ENCODE measurements around the gene RUFY1.

RUFY1 gene

DNA sequence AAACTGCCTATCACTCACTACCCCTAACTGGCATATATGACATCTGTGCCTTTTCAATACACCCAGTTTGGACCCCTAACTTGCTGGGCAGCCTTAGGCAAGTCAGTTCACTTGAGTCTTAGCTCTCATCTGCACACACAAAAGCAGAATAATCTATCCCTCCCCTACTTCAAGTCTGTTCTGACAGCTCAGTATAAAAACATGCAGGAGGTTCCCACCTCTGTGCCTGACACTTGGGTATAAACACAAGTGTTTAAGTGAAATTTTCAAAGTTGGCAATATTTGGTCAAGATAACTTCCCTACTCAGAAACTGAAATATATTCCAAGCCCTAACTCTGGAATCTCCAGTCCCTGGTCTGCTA, 60.5 kb downstream of the RUFY1 start:
- DNase-seq (ENCODE audit: low read depth), result no peak
- no peak for TF ChIP-seq CTCF (IDR thresholded peaks at IDR 0.05; ENCODE audit: insufficient read depth, low read depth, low read length, missing control alignments)
- no peak overlapping the region for H3K4me3 ChIP-seq (ENCODE audit: low read depth, low read length)

DNA sequence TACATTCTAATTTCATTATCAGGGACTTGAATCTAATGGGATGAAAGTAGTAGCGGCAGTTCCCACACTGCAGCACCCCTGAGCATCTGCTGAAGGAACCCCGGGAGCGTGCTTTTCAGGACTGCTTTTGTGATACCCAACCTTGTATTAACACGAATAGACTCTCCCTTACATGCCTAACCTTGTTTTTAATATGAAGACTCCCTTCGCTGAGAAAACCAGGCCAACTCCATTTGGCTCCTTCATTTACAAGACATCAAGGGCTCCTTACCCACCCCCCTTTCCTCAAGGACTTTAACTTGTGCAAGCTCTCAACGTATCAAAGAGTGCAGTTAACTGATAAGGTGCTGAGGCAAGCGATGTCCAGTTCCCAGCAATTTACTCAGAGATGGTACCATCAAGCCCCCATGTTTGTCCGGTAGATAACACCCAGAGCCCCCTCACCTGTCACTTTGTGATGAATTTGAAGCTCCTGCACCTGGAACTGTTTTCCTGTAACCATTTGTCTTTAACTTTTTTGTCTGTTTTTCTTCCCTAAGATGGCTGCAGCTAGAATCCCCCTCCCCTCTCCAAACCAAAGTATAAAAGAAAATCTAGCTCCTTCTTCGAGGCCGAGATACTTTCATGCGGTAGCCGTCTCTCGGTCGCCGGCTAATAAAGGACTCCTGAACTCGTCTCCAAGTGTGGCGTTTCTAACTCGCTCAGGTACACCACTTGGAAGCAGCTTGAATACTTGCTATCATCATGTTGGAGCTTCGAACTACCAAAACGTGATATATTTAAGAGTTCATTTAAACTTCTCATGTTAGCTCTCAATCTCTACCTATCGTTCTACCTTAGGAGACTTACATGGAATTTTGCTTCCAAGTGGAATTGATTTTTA, 62.5 kb downstream of the RUFY1 start:
- TF ChIP-seq CTCF (IDR thresholded peaks at IDR 0.05; ENCODE audit: insufficient read depth, low read depth, low read length, missing control alignments), result no peak
- no peak overlapping the region for H3K4me3 ChIP-seq (ENCODE audit: low read depth, low read length)
- DNase-seq (ENCODE audit: low read depth), result peak; percentile 41

DNA sequence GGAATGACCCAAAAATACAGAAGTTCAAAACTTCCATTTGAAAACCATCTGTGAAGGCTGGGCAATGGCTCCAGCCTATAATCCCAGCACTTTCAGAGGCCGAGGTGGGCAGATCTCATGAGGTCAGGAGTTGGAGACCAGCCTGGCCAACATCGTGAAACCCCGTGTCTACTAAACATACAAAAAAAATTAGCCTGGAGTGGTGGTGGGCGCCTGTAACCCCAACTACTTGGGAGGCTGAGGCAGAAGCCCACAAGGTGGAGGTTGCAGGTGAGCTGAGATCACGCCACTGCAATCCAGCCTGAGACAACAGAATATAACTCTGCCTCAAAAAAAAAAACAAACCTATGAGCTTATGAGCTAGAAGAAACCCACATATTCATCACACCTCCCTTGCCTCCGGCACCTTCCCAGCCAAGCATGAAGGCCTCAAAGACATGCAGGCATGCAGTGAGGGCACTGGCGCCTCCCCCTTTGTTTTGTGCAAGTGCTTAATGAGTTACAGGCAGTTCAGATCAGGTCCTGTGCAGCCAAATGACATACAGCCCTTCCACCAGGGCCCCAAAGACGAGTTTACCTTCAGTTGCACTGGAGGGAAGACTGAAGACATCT, 63.2 kb downstream of the RUFY1 start:
- H3K4me3 ChIP-seq (ENCODE audit: low read depth, low read length), result no peak overlapping the region
- TF ChIP-seq CTCF (IDR thresholded peaks at IDR 0.05; ENCODE audit: insufficient read depth, low read depth, low read length, missing control alignments), result no peak
- peak; percentile 37 for DNase-seq (ENCODE audit: low read depth)

DNA sequence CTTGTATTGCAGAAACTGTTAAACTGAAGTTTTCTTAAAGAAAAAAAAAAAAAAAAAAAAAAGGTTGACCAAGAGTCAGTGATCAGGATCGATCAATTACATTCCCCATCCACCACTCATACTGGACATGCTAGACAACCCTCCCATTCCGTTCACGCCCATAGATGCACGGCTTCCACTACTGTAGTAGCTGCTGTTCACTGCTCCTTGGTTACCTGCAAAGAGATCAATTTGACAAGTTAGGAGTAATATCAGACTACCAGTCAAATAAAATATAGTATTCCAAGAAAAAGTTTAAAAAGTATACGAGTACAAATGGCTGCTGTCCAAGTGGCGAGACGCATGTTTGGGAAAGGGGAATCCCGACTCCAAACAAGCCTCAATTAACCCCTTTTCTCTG, 64.4 kb downstream of the RUFY1 start:
- no peak for TF ChIP-seq CTCF (IDR thresholded peaks at IDR 0.05; ENCODE audit: insufficient read depth, low read depth, low read length, missing control alignments)
- H3K4me3 ChIP-seq (ENCODE audit: low read depth, low read length), result no peak overlapping the region
- DNase-seq (ENCODE audit: low read depth), result no peak

- no peak overlapping the region for H3K4me3 ChIP-seq (ENCODE audit: low read depth, low read length)
- no peak for DNase-seq (ENCODE audit: low read depth)
- no peak for TF ChIP-seq CTCF (IDR thresholded peaks at IDR 0.05; ENCODE audit: insufficient read depth, low read depth, low read length, missing control alignments)
Observed at GRCh38 chr5:179615203-179615602, 64.8 kb downstream of the RUFY1 start.

GRCh38 chr5:179616002-179616594, 65.7 kb downstream of the RUFY1 start:
- no peak for DNase-seq (ENCODE audit: low read depth)
- H3K4me3 ChIP-seq (ENCODE audit: low read depth, low read length), result no peak overlapping the region
- no peak for TF ChIP-seq CTCF (IDR thresholded peaks at IDR 0.05; ENCODE audit: insufficient read depth, low read depth, low read length, missing control alignments)

All from GM12865 (cell line).